ENCODE measurements around the gene EIF4G3.
"Not testable (repeated sequence)": the region's sequence is repeated elsewhere in the genome, so short reads cannot be mapped to it uniquely, and the experiment has no call there.

Gene EIF4G3

GRCh38 chr1:20865001-20865400, 311.7 kb downstream of the EIF4G3 start:
- Histone ChIP-seq H3K9ac (ENCODE audit: low read length) (no peak overlapping the region), H3K27me3 (replicated peaks; ENCODE audit: control insufficient read depth, insufficient read depth, low read length) (no peaks in the 10 kb centered on the region), H3K4me1 (ENCODE audit: control insufficient read depth, insufficient read depth, low read length) (peaks cover 14% of the 10 kb centered on the region), H3K4me3 (ENCODE audit: low read length) (no peak overlapping the region), H3K9me3 (ENCODE audit: control insufficient read depth, low read length) (no peaks in the 10 kb centered on the region), H3K36me3 (ENCODE audit: control insufficient read depth, insufficient read depth, low read length, severe bottlenecking) (peaks cover 52% of the 10 kb centered on the region)
- no peak for DNase-seq (ENCODE audit: low read depth)

DNA sequence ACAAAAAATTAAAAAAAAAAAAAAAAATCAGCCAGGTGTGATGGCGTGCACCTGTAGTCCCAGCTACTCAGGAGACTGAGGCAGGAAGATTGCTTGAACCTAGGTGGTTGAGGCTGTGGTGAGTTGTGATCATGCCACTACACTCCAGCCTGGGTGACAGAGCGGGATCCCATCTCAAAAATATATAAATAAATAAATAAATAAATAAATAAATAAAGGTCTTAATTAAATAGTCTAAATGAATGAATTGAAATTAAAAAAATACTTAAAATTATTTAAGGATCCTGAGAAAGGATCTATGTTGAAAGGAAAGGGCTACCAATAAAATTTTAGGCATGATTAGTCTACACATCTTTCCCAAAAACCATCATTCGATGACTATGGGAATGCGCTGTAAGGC, 322.2 kb downstream of the EIF4G3 start:
- no peak for DNase-seq (ENCODE audit: low read depth)
- Histone ChIP-seq H3K36me3 (ENCODE audit: control insufficient read depth, insufficient read depth, low read length, severe bottlenecking) (peaks cover 81% of the 10 kb centered on the region), H3K9me3 (ENCODE audit: control insufficient read depth, low read length) (no peaks in the 10 kb centered on the region), H3K27me3 (replicated peaks; ENCODE audit: control insufficient read depth, insufficient read depth, low read length) (no peaks in the 10 kb centered on the region), H3K9ac (ENCODE audit: low read length) (no peak overlapping the region), H3K4me3 (ENCODE audit: low read length) (no peak overlapping the region), H3K4me1 (ENCODE audit: control insufficient read depth, insufficient read depth, low read length) (no peaks in the 10 kb centered on the region)

GRCh38 chr1:20851791-20852190, 324.9 kb downstream of the EIF4G3 start:
- H3K9me3 ChIP-seq (ENCODE audit: control insufficient read depth, low read length); H3K9ac ChIP-seq (ENCODE audit: low read length); H3K27me3 ChIP-seq (replicated peaks; ENCODE audit: control insufficient read depth, insufficient read depth, low read length); H3K4me1 ChIP-seq (ENCODE audit: control insufficient read depth, insufficient read depth, low read length); DNase-seq (ENCODE audit: low read depth); H3K4me3 ChIP-seq (ENCODE audit: low read length): not testable (repeated sequence)
- H3K36me3 ChIP-seq (ENCODE audit: control insufficient read depth, insufficient read depth, low read length, severe bottlenecking), result peaks cover 80% of the 10 kb centered on the region

DNA sequence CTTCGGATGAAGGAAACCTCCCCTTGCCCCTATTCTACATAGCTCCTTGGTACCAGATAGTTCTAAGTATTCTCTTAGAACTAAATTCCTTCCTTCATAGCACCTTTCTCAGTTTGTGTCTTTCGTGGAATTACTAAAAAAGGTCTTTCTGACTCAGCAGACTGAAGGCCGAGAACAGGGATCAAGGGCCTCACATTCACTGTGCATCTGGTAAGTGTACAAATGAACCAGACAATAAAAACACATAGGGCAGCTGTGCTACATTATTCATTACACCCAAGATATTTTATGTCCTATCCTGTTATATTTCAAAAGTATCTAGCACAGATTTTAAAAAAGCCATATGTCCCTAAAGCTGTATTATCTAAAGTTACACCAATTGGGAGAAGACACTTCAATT, 326.7 kb downstream of the EIF4G3 start:
- H3K4me3 ChIP-seq (ENCODE audit: low read length), result no peak overlapping the region
- no peak overlapping the region for H3K9ac ChIP-seq (ENCODE audit: low read length)
- H3K9me3 ChIP-seq (ENCODE audit: control insufficient read depth, low read length), result no peaks in the 10 kb centered on the region
- peaks cover 71% of the 10 kb centered on the region for H3K36me3 ChIP-seq (ENCODE audit: control insufficient read depth, insufficient read depth, low read length, severe bottlenecking)
- no peaks in the 10 kb centered on the region for H3K27me3 ChIP-seq (replicated peaks; ENCODE audit: control insufficient read depth, insufficient read depth, low read length)
- no peak for DNase-seq (ENCODE audit: low read depth)
- H3K4me1 ChIP-seq (ENCODE audit: control insufficient read depth, insufficient read depth, low read length), result no peaks in the 10 kb centered on the region

DNA sequence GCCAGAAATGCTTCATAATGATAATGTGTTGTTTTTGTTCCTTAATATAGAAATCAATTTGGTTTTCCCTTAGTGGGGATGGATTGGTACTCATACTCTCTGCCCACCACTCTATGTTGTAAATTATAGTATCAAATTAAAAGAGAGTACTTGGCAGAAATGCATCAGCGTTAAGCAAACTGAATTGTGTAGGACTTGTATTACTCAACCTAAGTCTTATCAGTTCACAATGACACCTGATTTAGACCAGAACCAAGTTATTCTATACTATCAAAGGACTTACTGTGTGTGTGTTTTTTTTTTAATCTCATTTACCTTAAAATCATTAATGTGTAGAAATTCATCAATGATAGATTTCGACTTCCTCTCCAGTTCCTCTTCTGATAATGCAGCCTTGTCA, 327.6 kb downstream of the EIF4G3 start:
- no peak for DNase-seq (ENCODE audit: low read depth)
- Histone ChIP-seq H3K4me3 (ENCODE audit: low read length) (no peak overlapping the region), H3K27me3 (replicated peaks; ENCODE audit: control insufficient read depth, insufficient read depth, low read length) (no peaks in the 10 kb centered on the region), H3K9ac (ENCODE audit: low read length) (no peak overlapping the region), H3K4me1 (ENCODE audit: control insufficient read depth, insufficient read depth, low read length) (no peaks in the 10 kb centered on the region), H3K36me3 (ENCODE audit: control insufficient read depth, insufficient read depth, low read length, severe bottlenecking) (peaks cover 68% of the 10 kb centered on the region), H3K9me3 (ENCODE audit: control insufficient read depth, low read length) (no peaks in the 10 kb centered on the region)

DNA sequence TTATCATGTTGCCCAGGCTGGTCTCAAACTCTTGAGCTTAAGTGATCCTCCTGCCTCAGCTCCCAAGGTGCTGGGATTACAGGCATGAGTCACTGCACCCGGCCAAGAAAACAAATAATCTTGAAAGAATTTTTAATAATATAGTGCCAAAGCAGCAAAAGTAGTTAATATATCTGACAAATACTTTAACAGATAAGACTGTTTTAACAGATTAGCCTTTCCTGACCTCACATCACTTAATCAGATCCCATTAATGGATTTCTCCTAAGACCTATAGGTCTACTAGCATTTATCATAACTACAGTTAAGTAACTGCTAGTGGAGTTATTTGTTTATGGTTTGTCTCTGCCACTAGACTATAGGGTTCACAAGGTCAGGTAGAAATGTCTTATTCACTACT, 328.5 kb downstream of the EIF4G3 start:
- H3K9ac ChIP-seq (ENCODE audit: low read length), result no peak overlapping the region
- no peaks in the 10 kb centered on the region for H3K4me1 ChIP-seq (ENCODE audit: control insufficient read depth, insufficient read depth, low read length)
- no peak for DNase-seq (ENCODE audit: low read depth)
- no peak overlapping the region for H3K4me3 ChIP-seq (ENCODE audit: low read length)
- H3K36me3 ChIP-seq (ENCODE audit: control insufficient read depth, insufficient read depth, low read length, severe bottlenecking), result peaks cover 64% of the 10 kb centered on the region
- H3K9me3 ChIP-seq (ENCODE audit: control insufficient read depth, low read length), result no peaks in the 10 kb centered on the region
- H3K27me3 ChIP-seq (replicated peaks; ENCODE audit: control insufficient read depth, insufficient read depth, low read length), result no peaks in the 10 kb centered on the region

- Histone ChIP-seq H3K27me3 (replicated peaks; ENCODE audit: control insufficient read depth, insufficient read depth, low read length) (no peaks in the 10 kb centered on the region), H3K36me3 (ENCODE audit: control insufficient read depth, insufficient read depth, low read length, severe bottlenecking) (peaks cover 59% of the 10 kb centered on the region), H3K4me1 (ENCODE audit: control insufficient read depth, insufficient read depth, low read length) (no peaks in the 10 kb centered on the region), H3K4me3 (ENCODE audit: low read length) (no peak overlapping the region), H3K9me3 (ENCODE audit: control insufficient read depth, low read length) (no peaks in the 10 kb centered on the region), H3K9ac (ENCODE audit: low read length) (no peak overlapping the region)
- peak; percentile 34 for DNase-seq (ENCODE audit: low read depth)
Measured at GRCh38 chr1:20847611-20848080, 329.1 kb downstream of the EIF4G3 start.

GRCh38 chr1:20846461-20847374, 330.0 kb downstream of the EIF4G3 start:
- DNase-seq (ENCODE audit: low read depth), result no peak
- Histone ChIP-seq H3K27me3 (replicated peaks; ENCODE audit: control insufficient read depth, insufficient read depth, low read length) (no peaks in the 10 kb centered on the region), H3K4me1 (ENCODE audit: control insufficient read depth, insufficient read depth, low read length) (no peaks in the 10 kb centered on the region), H3K9ac (ENCODE audit: low read length) (no peak overlapping the region), H3K4me3 (ENCODE audit: low read length) (no peak overlapping the region), H3K36me3 (ENCODE audit: control insufficient read depth, insufficient read depth, low read length, severe bottlenecking) (peaks cover 57% of the 10 kb centered on the region), H3K9me3 (ENCODE audit: control insufficient read depth, low read length) (no peaks in the 10 kb centered on the region)

- no peak for DNase-seq (ENCODE audit: low read depth)
Measured at GRCh38 chr1:20840731-20841130, 336.0 kb downstream of the EIF4G3 start.

GRCh38 chr1:20837554-20838192, 339.0 kb downstream of the EIF4G3 start:
- H3K27me3 ChIP-seq (replicated peaks; ENCODE audit: control insufficient read depth, insufficient read depth, low read length), result no peaks in the 10 kb centered on the region
- H3K9me3 ChIP-seq (ENCODE audit: control insufficient read depth, low read length), result no peaks in the 10 kb centered on the region
- H3K4me3 ChIP-seq (ENCODE audit: low read length), result no peak overlapping the region
- H3K4me1 ChIP-seq (ENCODE audit: control insufficient read depth, insufficient read depth, low read length), result peaks cover 7% of the 10 kb centered on the region
- H3K9ac ChIP-seq (ENCODE audit: low read length), result no peak overlapping the region
- DNase-seq (ENCODE audit: low read depth), result peak; percentile 34
- peaks cover 36% of the 10 kb centered on the region for H3K36me3 ChIP-seq (ENCODE audit: control insufficient read depth, insufficient read depth, low read length, severe bottlenecking)

More at GRCh38 chr1:20840731-20841130, 336.0 kb downstream of the EIF4G3 start:
- peaks cover 43% of the 10 kb centered on the region for H3K36me3 ChIP-seq (ENCODE audit: control insufficient read depth, insufficient read depth, low read length, severe bottlenecking)
- no peak overlapping the region for H3K9ac ChIP-seq (ENCODE audit: low read length)
- H3K9me3 ChIP-seq (ENCODE audit: control insufficient read depth, low read length), result no peaks in the 10 kb centered on the region
- no peak overlapping the region for H3K4me3 ChIP-seq (ENCODE audit: low read length)
- no peaks in the 10 kb centered on the region for H3K27me3 ChIP-seq (replicated peaks; ENCODE audit: control insufficient read depth, insufficient read depth, low read length)
- H3K4me1 ChIP-seq (ENCODE audit: control insufficient read depth, insufficient read depth, low read length), result peaks cover 7% of the 10 kb centered on the region

- H3K9me3 ChIP-seq (ENCODE audit: control insufficient read depth, low read length), result no peaks in the 10 kb centered on the region
- H3K27me3 ChIP-seq (replicated peaks; ENCODE audit: control insufficient read depth, insufficient read depth, low read length), result no peaks in the 10 kb centered on the region
- H3K9ac ChIP-seq (ENCODE audit: low read length), result no peak overlapping the region
- H3K36me3 ChIP-seq (ENCODE audit: control insufficient read depth, insufficient read depth, low read length, severe bottlenecking), result peaks cover 27% of the 10 kb centered on the region
- DNase-seq (ENCODE audit: low read depth), result no peak
- H3K4me3 ChIP-seq (ENCODE audit: low read length), result no peak overlapping the region
- peaks cover 7% of the 10 kb centered on the region for H3K4me1 ChIP-seq (ENCODE audit: control insufficient read depth, insufficient read depth, low read length)
Measured at GRCh38 chr1:20836230-20836629, 340.5 kb downstream of the EIF4G3 start.
